ENCODE results near the gene STMN3. TPM values are rescaled to one million over a fixed set of nuclear protein-coding genes. Genes with fewer than 3 reads are reported as not detected.

STMN3 gene
- total RNA-seq, 1 experiment from 2014 or later, result 42.7 TPM

DNA sequence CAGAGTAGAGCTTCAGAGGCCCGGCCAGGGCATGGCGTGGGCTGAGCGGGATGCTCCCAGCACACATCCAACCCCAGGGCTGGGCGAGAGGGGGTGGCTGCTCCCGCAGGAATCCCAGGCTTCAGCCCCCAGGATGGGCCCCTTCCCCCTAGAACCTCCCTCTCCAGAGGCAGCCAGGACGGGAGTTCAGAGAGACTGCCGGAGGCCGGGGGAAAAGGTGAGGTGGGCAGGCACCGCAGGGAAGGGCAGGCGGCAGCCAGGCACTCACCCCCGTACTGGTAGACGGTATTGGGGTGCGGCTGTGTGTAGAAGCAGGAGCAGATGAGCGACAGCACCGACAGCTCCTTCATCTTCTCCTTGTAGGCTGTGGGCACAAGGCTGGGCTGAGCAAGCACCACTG is 9.3 kb downstream of the STMN3 start:
- Histone ChIP-seq H3K27ac (ENCODE audit: low read length) (no peak overlapping the region), H3K27me3 (ENCODE audit: control insufficient read depth, insufficient read depth, low read length) (no peaks in the 10 kb centered on the region), H3K36me3 (ENCODE audit: control insufficient read depth, insufficient read depth, low read length) (no peaks in the 10 kb centered on the region), H3K4me1 (ENCODE audit: control insufficient read depth, insufficient read depth, low read length) (peaks cover 6% of the 10 kb centered on the region), H3K4me3 (ENCODE audit: low read depth in 2 of 2, low read length in 2 of 2) (no peak overlapping the region), H3K9me3 (ENCODE audit: control insufficient read depth, insufficient read depth, low read depth, low read length) (no peaks in the 10 kb centered on the region)
- ChIA-PET POLR2A (interaction anchor here (0.5 kb wide), 1 partner anchor 22 kb away, joined by 7 read pairs; no protein-coding TSS in a partner anchor), CTCF (no interaction called here)
- BruUV-seq (replicated peaks), result no TSS peak
- TF ChIP-seq, protein P1, sequence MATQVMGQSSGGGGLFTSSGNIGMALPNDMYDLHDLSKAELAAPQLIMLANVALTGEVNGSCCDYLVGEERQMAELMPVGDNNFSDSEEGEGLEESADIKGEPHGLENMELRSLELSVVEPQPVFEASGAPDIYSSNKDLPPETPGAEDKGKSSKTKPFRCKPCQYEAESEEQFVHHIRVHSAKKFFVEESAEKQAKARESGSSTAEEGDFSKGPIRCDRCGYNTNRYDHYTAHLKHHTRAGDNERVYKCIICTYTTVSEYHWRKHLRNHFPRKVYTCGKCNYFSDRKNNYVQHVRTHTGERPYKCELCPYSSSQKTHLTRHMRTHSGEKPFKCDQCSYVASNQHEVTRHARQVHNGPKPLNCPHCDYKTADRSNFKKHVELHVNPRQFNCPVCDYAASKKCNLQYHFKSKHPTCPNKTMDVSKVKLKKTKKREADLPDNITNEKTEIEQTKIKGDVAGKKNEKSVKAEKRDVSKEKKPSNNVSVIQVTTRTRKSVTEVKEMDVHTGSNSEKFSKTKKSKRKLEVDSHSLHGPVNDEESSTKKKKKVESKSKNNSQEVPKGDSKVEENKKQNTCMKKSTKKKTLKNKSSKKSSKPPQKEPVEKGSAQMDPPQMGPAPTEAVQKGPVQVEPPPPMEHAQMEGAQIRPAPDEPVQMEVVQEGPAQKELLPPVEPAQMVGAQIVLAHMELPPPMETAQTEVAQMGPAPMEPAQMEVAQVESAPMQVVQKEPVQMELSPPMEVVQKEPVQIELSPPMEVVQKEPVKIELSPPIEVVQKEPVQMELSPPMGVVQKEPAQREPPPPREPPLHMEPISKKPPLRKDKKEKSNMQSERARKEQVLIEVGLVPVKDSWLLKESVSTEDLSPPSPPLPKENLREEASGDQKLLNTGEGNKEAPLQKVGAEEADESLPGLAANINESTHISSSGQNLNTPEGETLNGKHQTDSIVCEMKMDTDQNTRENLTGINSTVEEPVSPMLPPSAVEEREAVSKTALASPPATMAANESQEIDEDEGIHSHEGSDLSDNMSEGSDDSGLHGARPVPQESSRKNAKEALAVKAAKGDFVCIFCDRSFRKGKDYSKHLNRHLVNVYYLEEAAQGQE (IDR thresholded peaks at IDR 0.05; ENCODE audit: insufficient read depth in 1 of 2, low read depth in 2 of 2, low read length in 1 of 2), result no peak
- TF ChIP-seq TCF7L2 (IDR thresholded peaks at IDR 0.05; ENCODE audit: low read depth, low read length) (no peak), POLR2AphosphoS5 (IDR thresholded peaks at IDR 0.05; ENCODE audit: low read depth, low read length) (no peak)
- TF ChIP-seq, protein P2, sequence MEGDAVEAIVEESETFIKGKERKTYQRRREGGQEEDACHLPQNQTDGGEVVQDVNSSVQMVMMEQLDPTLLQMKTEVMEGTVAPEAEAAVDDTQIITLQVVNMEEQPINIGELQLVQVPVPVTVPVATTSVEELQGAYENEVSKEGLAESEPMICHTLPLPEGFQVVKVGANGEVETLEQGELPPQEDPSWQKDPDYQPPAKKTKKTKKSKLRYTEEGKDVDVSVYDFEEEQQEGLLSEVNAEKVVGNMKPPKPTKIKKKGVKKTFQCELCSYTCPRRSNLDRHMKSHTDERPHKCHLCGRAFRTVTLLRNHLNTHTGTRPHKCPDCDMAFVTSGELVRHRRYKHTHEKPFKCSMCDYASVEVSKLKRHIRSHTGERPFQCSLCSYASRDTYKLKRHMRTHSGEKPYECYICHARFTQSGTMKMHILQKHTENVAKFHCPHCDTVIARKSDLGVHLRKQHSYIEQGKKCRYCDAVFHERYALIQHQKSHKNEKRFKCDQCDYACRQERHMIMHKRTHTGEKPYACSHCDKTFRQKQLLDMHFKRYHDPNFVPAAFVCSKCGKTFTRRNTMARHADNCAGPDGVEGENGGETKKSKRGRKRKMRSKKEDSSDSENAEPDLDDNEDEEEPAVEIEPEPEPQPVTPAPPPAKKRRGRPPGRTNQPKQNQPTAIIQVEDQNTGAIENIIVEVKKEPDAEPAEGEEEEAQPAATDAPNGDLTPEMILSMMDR (IDR thresholded peaks at IDR 0.05), result no peak
- no peak for ATAC-seq
- intact Hi-C loops (cut with micrococcal nuclease; ENCODE audit: unreplicated experiment) (no loop called here), in situ Hi-C loops (cut with HindIII; ENCODE audit: low pct_unique_long_range_greater_than_20kb, low sequenced_read_pairs) (no loop called here)
- DNase-seq (ENCODE audit: low read depth, low spot score), result no peak

DNA sequence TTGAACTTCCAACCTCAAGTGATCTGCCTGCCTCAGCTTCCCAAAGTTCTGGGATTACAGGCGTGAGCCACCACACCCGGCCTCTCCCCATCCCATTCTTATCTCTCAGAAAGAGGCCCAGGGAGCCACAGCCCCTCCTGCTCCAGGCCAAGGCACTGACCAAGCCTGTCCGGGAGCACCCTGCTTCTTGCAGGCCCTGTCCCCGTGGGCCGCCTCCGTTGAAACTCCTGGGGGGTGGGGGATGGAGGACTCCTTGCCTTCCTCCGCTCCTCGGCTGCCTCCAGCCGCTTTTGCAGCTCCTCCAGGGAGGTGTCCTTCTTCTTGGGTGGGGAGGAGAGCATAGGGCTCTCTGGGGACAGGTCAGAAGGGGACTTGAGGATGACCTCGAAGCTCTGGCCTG is 9.7 kb downstream of the STMN3 start:
- H3K27me3 ChIP-seq (ENCODE audit: control insufficient read depth, insufficient read depth, low read length), result no peaks in the 10 kb centered on the region
- ChIA-PET POLR2A (interaction anchor here (0.5 kb wide), 1 partner anchor 22 kb away, joined by 7 read pairs; no protein-coding TSS in a partner anchor), CTCF (interaction anchor here (2.4 kb wide), 1 partner anchor 105 kb away, joined by 12 read pairs; the partner anchor contains the start of gene PTK6)
- in situ Hi-C loops (cut with HindIII; ENCODE audit: low pct_unique_long_range_greater_than_20kb, low sequenced_read_pairs), result no loop called here
- intact Hi-C loops (cut with micrococcal nuclease; ENCODE audit: unreplicated experiment), result no loop called here
- peaks cover 6% of the 10 kb centered on the region for H3K4me1 ChIP-seq (ENCODE audit: control insufficient read depth, insufficient read depth, low read length)
- H3K36me3 ChIP-seq (ENCODE audit: control insufficient read depth, insufficient read depth, low read length), result no peaks in the 10 kb centered on the region
- no peak overlapping the region for H3K4me3 ChIP-seq (ENCODE audit: low read depth in 2 of 2, low read length in 2 of 2)
- ATAC-seq (no peak), DNase-seq (ENCODE audit: low read depth, low spot score) (no peak)
- TF ChIP-seq, protein P1 (IDR thresholded peaks at IDR 0.05; ENCODE audit: insufficient read depth in 1 of 2, low read depth in 2 of 2, low read length in 1 of 2), result no peak
- no peak for TF ChIP-seq TCF7L2 (IDR thresholded peaks at IDR 0.05; ENCODE audit: low read depth, low read length)
- no peak for TF ChIP-seq POLR2AphosphoS5 (IDR thresholded peaks at IDR 0.05; ENCODE audit: low read depth, low read length)
- TF ChIP-seq, protein P2 (IDR thresholded peaks at IDR 0.05), result no peak
- H3K27ac ChIP-seq (ENCODE audit: low read length), result no peak overlapping the region
- BruUV-seq (replicated peaks), result no TSS peak
- no peaks in the 10 kb centered on the region for H3K9me3 ChIP-seq (ENCODE audit: control insufficient read depth, insufficient read depth, low read depth, low read length)
